OCI-LY7 (cell line): ENCODE measurements around the gene HMMR. TPM values are rescaled to one million over a fixed set of nuclear protein-coding genes. Genes with fewer than 3 reads are reported as not detected.

Experiments used
- BruUV-seq: library from RNA; stranded (reverse); fragments of 400-500 nt; replicated peaks from 2 replicates; lab custom pipeline; 2021; lab: Mats Ljungman, UMichigan
- CTCF ChIA-PET: fragments of 300-600 bp; sonication (Branson Sonifier 250); formaldehyde crosslinking; loops from one replicate; lab custom pipeline; 2022; ENCODE audit warnings: antibody characterized with exemption; ENCODE audit not compliant: unreplicated experiment; lab: Charles Lee
- POLR2A ChIA-PET: fragments of 300-600 bp; sonication (Branson Sonifier 250); formaldehyde crosslinking; loops from one replicate; lab custom pipeline; 2022; ENCODE audit warnings: antibody characterized with exemption; lab: Charles Lee
- DNase-seq: peaks from one replicate; pipeline ENCODE4 v3.0.0-alpha.2; 2015; ENCODE audit warnings: low spot score
- H2AFZ ChIP-seq: fragments of 200-600 bp; sonication (generic), shearing (Covaris generic); 2 replicates; pipeline ENCODE4 v1.6.1; 2014; ENCODE audit warnings: mild to moderate bottlenecking, antibody characterized with exemption, low read length, moderate library complexity
- H3K27ac ChIP-seq: fragments of 200-600 bp; sonication (generic); 2 replicates; pipeline ENCODE4 v1.5.1; 2014; ENCODE audit warnings: mixed run types, low read depth, mild to moderate bottlenecking, moderate library complexity, low read length, inconsistent platforms; ENCODE audit not compliant: poor library complexity, severe bottlenecking
- H3K36me3 ChIP-seq: fragments of 200-600 bp; sonication (generic); 2 replicates; pipeline ENCODE4 v1.6.1; 2014; ENCODE audit warnings: mild to moderate bottlenecking, antibody characterized with exemption, low read length, moderate library complexity, mixed read lengths; ENCODE audit not compliant: insufficient read depth
- H3K4me1 ChIP-seq: fragments of 200-600 bp; sonication (generic); 2 replicates; pipeline ENCODE4 v1.5.1; 2014; ENCODE audit warnings: mild to moderate bottlenecking, low read length; ENCODE audit not compliant: insufficient read depth, poor library complexity, severe bottlenecking
- H3K4me2 ChIP-seq: fragments of 200-600 bp; sonication (generic); 2 replicates; pipeline ENCODE4 v1.6.1; 2014; ENCODE audit warnings: mild to moderate bottlenecking, low read length
- H3K4me3 ChIP-seq: fragments of 200-600 bp; sonication (generic); 2 replicates; pipeline ENCODE4 v1.5.1; 2014; ENCODE audit warnings: mild to moderate bottlenecking, low read depth, low read length; ENCODE audit not compliant: poor library complexity, severe bottlenecking
- H3K79me2 ChIP-seq: fragments of 200-600 bp; sonication (generic); 2 replicates; pipeline ENCODE4 v1.6.1; 2016; ENCODE audit warnings: low read depth, mild to moderate bottlenecking, low read length, moderate library complexity, mixed read lengths; ENCODE audit not compliant: insufficient read depth
- H3K9me2 ChIP-seq: fragments of 200-600 bp; sonication (generic); 2 replicates; pipeline ENCODE4 v1.6.1; 2016; ENCODE audit warnings: mild to moderate bottlenecking, low read length, mixed read lengths; ENCODE audit not compliant: insufficient read depth
- H3K9me3 ChIP-seq: fragments of 200-600 bp; sonication (generic); 2 replicates; pipeline ENCODE4 v1.6.1; 2014; ENCODE audit warnings: mild to moderate bottlenecking, mixed run types, low read length, mixed read lengths
- H4K20me1 ChIP-seq: fragments of 200-600 bp; sonication (generic); 2 replicates; pipeline ENCODE4 v1.6.1; 2014; ENCODE audit warnings: mild to moderate bottlenecking, antibody characterized with exemption, low read length, moderate library complexity, mixed read lengths; ENCODE audit not compliant: insufficient read depth
- EZH2phosphoT487 ChIP-seq: fragments of 200-600 bp; sonication (generic); IDR thresholded peaks from 2 replicates; pipeline ENCODE4 v1.6.1; 2018; ENCODE audit warnings: low read depth, borderline replicate concordance, mild to moderate bottlenecking, mixed run types, antibody characterized with exemption, low read length, moderate library complexity, mixed read lengths
- intact Hi-C: fragments of 100-400 bp; cut with micrococcal nuclease; formaldehyde crosslinking; loops from one replicate; pipeline ENCODE4 v1.10.0; 2022; ENCODE audit not compliant: unreplicated experiment
- total RNA-seq, 2 experiments: library from RNA; depleted of rRNA in 1 of 2; stranded (reverse); fragments of >200 nt in 1 of 2; shearing (Covaris generic) in 1 of 2; gene quantifications; 2 replicates each; pipeline ENCODE4 v1.2.3, GENCODE V29; 2014 to 2022
- TF ChIP-seq, protein P1 (sequence below): fragments of 200-600 bp; sonication (generic); conservative IDR thresholded peaks from 2 replicates; pipeline ENCODE4 v1.5.1; 2014; ENCODE audit warnings: mild to moderate bottlenecking, antibody characterized with exemption, low read length, moderate library complexity, mixed read lengths

HMMR gene
- total RNA-seq, 2 experiments from 2014 or later, result 44.1 to 107 TPM

DNA sequence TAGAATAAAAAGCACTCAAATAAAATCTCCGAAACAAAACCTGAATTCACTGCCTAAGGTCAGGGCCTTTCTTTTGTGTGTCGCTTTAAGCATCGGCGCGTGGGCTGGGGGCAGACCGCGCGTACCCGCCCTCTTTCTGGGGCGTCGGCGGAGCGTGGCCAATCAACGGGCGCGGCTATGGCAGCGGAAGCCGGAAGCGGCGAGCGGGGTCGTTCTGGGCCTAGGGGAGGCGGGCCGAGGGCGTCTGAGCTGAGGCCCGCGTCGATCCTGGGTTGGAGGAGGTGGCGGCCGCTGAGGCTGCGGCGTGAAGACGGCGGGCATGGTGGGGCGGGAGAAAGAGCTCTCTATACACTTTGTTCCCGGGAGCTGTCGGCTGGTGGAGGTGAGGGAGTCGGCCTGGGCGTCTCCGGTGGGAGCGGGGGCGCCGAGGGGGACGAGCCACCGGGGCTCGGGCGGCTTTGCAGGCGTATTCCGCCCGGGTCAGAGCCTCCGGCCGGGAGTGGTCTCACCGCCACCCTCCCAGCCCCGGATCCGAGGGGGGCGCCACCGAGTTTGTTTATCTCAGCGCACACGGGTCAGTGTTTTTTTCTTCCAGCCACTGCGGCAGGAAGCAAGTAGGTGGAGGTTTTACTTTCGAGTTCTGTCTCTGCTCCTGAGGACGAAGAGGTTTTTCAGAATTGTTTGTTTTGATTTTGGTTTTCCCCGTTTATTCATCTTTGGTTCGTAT is 45.1 kb downstream of the HMMR start, which contains the start of gene MAT2B:
Gene MAT2B, plus strand, starts transcription at position 252 of the 727 bp plus-strand sequence. Its CDS starts 68 bp downstream, at position 320.
- Histone ChIP-seq H3K9me3 (no peaks in the 10 kb centered on the region), H3K79me2 (peaks cover 68% of the 10 kb centered on the region), H3K4me3 (peak within 1 kb of the TSS; percentile 78), H3K4me1 (peaks cover 45% of the 10 kb centered on the region), H3K36me3 (peaks cover 17% of the 10 kb centered on the region), H3K4me2 (peak within 1 kb of the TSS; percentile 96), H3K9me2 (no peaks in the 10 kb centered on the region), H3K27ac (peak within 1 kb of the TSS; percentile 75), H4K20me1 (peaks cover 13% of the 10 kb centered on the region), H2AFZ (peak within 1 kb of the TSS; percentile 99; the same call in 1 of the 2 replicates)
- POLR2A ChIA-PET, result interaction anchor here (0.7 to 5.1 kb wide), 5 partner anchors 10 to 67 kb away, joined by 3 to 72 read pairs (median 5); partner anchors contain the start of genes CCNG1, HMMR and NUDCD2
- BruUV-seq, result no TSS peak
- peak; percentile 96 for DNase-seq
- CTCF ChIA-PET, result interaction anchor here (1.1 to 1.6 kb wide), 2 partner anchors 37 to 46 kb away, joined by 3 read pairs; no protein-coding TSS in a partner anchor
- TF ChIP-seq, protein P1, sequence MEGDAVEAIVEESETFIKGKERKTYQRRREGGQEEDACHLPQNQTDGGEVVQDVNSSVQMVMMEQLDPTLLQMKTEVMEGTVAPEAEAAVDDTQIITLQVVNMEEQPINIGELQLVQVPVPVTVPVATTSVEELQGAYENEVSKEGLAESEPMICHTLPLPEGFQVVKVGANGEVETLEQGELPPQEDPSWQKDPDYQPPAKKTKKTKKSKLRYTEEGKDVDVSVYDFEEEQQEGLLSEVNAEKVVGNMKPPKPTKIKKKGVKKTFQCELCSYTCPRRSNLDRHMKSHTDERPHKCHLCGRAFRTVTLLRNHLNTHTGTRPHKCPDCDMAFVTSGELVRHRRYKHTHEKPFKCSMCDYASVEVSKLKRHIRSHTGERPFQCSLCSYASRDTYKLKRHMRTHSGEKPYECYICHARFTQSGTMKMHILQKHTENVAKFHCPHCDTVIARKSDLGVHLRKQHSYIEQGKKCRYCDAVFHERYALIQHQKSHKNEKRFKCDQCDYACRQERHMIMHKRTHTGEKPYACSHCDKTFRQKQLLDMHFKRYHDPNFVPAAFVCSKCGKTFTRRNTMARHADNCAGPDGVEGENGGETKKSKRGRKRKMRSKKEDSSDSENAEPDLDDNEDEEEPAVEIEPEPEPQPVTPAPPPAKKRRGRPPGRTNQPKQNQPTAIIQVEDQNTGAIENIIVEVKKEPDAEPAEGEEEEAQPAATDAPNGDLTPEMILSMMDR, result peak; percentile 81
- no peak for TF ChIP-seq EZH2phosphoT487
- intact Hi-C loops, result loop anchor here (1.0 to 5.0 kb wide), 3 partner anchors 44 to 412 kb away; partner anchors contain the start of gene CCNG1

DNA sequence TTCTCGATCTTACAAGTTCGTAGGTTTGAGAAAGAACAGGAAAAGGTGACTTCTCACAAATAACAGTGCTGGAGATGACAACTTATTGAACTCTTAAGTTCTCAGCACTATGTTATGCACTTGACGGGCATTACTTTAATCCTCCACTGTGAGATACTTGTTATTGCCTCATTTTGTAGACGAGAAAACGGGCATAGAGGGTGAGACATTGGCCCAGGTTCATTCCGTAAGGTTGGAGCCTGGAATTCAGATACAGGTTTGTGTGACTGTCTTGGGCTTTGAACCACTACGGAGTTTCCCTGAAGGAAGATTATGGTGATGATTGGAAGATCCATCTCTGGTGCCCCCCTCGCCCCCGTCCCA is 45.6 kb downstream of the HMMR start:
- H3K9me2 ChIP-seq, result no peaks in the 10 kb centered on the region
- H2AFZ ChIP-seq, result no peak overlapping the region
- intact Hi-C loops, result loop anchor here (5.0 kb wide), 1 partner anchor 411 kb away; no protein-coding TSS in a partner anchor
- peak overlapping the region; percentile 75 for H3K27ac ChIP-seq
- H3K9me3 ChIP-seq, result no peaks in the 10 kb centered on the region
- no peak for DNase-seq
- H4K20me1 ChIP-seq, result peaks cover 13% of the 10 kb centered on the region
- peaks cover 17% of the 10 kb centered on the region for H3K36me3 ChIP-seq
- BruUV-seq, result TSS peak; percentile 46
- H3K4me3 ChIP-seq, result peak overlapping the region; percentile 78
- H3K4me2 ChIP-seq, result peak overlapping the region; percentile 96
- peaks cover 74% of the 10 kb centered on the region for H3K79me2 ChIP-seq
- peaks cover 45% of the 10 kb centered on the region for H3K4me1 ChIP-seq
- POLR2A ChIA-PET, result interaction anchor here (0.9 to 5.1 kb wide), 6 partner anchors 11 to 68 kb away, joined by 3 to 72 read pairs (median 4); partner anchors contain the start of genes CCNG1, HMMR and NUDCD2
- TF ChIP-seq EZH2phosphoT487, result no peak
- TF ChIP-seq, protein P1, result no peak; the same call in 1 of the 2 replicates
- CTCF ChIA-PET, result interaction anchor here (1.1 kb wide), 1 partner anchor 47 kb away, joined by 3 read pairs; no protein-coding TSS in a partner anchor
